Ishikawa (cell line): ENCODE data around the gene TRPM5.

Experiments used
- CEBPB ChIP-seq: IDR thresholded peaks from 2 replicates; pipeline ENCODE4 v1.6.1; 2012
- CREB1 ChIP-seq: IDR thresholded peaks from 2 replicates; pipeline ENCODE4 v1.6.1; 2012; ENCODE audit warnings: low read depth
- EGR1 ChIP-seq: IDR thresholded peaks from 2 replicates; pipeline ENCODE4 v1.6.1; 2012
- EP300 ChIP-seq: IDR thresholded peaks from 2 replicates; pipeline ENCODE4 v1.6.1; 2012; ENCODE audit warnings: borderline replicate concordance
- MAX ChIP-seq: IDR thresholded peaks from 2 replicates; pipeline ENCODE4 v1.6.1; 2012
- NFIC ChIP-seq: IDR thresholded peaks from 2 replicates; pipeline ENCODE4 v1.6.1; 2012
- RAD21 ChIP-seq: IDR thresholded peaks from 2 replicates; pipeline ENCODE4 v1.6.1; 2012; ENCODE audit warnings: low read depth
- REST ChIP-seq: IDR thresholded peaks from 2 replicates; pipeline ENCODE4 v1.6.1; 2012; ENCODE audit warnings: low read depth, mild to moderate bottlenecking
- TAF1 ChIP-seq: IDR thresholded peaks from 2 replicates; pipeline ENCODE4 v1.6.1; 2012; ENCODE audit warnings: low read depth, mild to moderate bottlenecking
- TCF12 ChIP-seq: IDR thresholded peaks from 2 replicates; pipeline ENCODE4 v1.6.1; 2012; ENCODE audit warnings: low read depth
- TEAD4 ChIP-seq: IDR thresholded peaks from 2 replicates; pipeline ENCODE4 v1.6.1; 2012
- YY1 ChIP-seq: IDR thresholded peaks from 2 replicates; pipeline ENCODE4 v1.6.1; 2012; ENCODE audit warnings: low read depth
- TF ChIP-seq, protein P1 (sequence below): IDR thresholded peaks from 2 replicates; pipeline ENCODE4 v1.6.1; 2012

GRCh38 chr11:2473361-2474058 lies 29.2 kb upstream of the TRPM5 start:
- no peak for TF ChIP-seq TAF1
- no peak for TF ChIP-seq EP300
- TF ChIP-seq CREB1, result no peak
- TF ChIP-seq EGR1, result no peak
- TF ChIP-seq TCF12, result no peak
- no peak for TF ChIP-seq REST
- TF ChIP-seq, protein P1, sequence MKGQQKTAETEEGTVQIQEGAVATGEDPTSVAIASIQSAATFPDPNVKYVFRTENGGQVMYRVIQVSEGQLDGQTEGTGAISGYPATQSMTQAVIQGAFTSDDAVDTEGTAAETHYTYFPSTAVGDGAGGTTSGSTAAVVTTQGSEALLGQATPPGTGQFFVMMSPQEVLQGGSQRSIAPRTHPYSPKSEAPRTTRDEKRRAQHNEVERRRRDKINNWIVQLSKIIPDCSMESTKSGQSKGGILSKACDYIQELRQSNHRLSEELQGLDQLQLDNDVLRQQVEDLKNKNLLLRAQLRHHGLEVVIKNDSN, result no peak
- no peak for TF ChIP-seq MAX
- TF ChIP-seq RAD21, result no peak
- no peak for TF ChIP-seq TEAD4
- no peak for TF ChIP-seq YY1
- no peak for TF ChIP-seq NFIC
- TF ChIP-seq CEBPB, result no peak
